ENCODE data around the gene THRA.
A peak's percentile ranks its signal among the peaks of the same experiment; 100 is the strongest.

DNA sequence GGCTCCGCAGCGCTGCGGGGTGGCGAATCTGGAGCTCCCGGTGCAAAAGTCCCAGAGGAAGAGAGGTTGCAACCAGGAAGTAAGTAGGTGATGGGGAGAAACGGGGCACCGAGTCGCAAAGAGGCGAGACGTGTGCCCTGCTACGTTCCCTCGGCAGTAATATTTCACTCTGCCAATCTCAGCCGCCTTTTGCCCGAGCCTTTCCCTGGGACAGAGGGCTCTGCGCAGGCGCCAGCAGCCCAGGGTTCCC lies 37.6 kb downstream of the THRA start, which contains the start of gene NR1D1:
- no peak for TF ChIP-seq CTCF (IDR thresholded peaks at IDR 0.05)
- no peak for TF ChIP-seq EP300 (IDR thresholded peaks at IDR 0.05)
- TF ChIP-seq POLR2AphosphoS5 (IDR thresholded peaks at IDR 0.05), result peak; percentile 91 to 97 (median 97)
- peak in 1 of 2 donors; percentile 88 for TF ChIP-seq POLR2A (IDR thresholded peaks at IDR 0.05)

All from suprapubic skin (tissue), 4 donors.